Measurements from ENCODE around the gene TLK1. TPM values are rescaled to one million over a fixed set of nuclear protein-coding genes. Genes with fewer than 3 reads are reported as not detected.

TLK1 gene
- total RNA-seq, 2 donors from 2014 or later = 50.5 to 95.8 TPM

DNA sequence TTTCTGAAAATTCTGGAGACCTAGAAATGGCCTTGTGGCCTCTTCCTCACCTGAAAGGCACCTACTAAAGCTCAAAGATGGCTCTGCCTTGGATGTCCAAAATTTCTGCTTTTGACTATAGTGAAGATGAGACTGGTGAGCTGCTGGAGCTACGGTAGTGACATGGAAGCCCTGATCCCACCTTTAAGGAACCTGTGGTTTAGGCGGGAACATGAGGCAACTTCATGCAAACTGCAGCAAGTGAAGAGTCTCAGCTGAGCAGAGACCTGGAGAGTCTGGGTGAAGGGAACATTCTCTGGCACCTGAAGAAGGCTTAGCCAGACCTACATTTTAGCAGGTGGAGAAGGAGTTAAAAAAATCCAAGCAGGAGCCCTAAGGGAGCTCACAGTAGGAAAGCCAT is 191.7 kb downstream of the TLK1 start:
- H3K4me1 ChIP-seq (replicated peaks) = no peaks in the 10 kb centered on the region
- 82% methylated on average over 2 of the region's 2 CpGs for WGBS
- H3K9me3 ChIP-seq = no peaks in the 10 kb centered on the region
- no peaks in the 10 kb centered on the region for H3K27me3 ChIP-seq (replicated peaks; ENCODE audit: insufficient read depth)
- TF ChIP-seq, protein P1, sequence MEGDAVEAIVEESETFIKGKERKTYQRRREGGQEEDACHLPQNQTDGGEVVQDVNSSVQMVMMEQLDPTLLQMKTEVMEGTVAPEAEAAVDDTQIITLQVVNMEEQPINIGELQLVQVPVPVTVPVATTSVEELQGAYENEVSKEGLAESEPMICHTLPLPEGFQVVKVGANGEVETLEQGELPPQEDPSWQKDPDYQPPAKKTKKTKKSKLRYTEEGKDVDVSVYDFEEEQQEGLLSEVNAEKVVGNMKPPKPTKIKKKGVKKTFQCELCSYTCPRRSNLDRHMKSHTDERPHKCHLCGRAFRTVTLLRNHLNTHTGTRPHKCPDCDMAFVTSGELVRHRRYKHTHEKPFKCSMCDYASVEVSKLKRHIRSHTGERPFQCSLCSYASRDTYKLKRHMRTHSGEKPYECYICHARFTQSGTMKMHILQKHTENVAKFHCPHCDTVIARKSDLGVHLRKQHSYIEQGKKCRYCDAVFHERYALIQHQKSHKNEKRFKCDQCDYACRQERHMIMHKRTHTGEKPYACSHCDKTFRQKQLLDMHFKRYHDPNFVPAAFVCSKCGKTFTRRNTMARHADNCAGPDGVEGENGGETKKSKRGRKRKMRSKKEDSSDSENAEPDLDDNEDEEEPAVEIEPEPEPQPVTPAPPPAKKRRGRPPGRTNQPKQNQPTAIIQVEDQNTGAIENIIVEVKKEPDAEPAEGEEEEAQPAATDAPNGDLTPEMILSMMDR (IDR thresholded peaks at IDR 0.05) = no peak
- no peak for TF ChIP-seq POLR2A (IDR thresholded peaks at IDR 0.05)
- no peak for TF ChIP-seq POLR2AphosphoS5 (IDR thresholded peaks at IDR 0.05)
- no peak for DNase-seq (ENCODE audit: low spot score)
- H3K27ac ChIP-seq = no peak overlapping the region
- H3K4me3 ChIP-seq = no peak overlapping the region
- peaks cover 6% of the 10 kb centered on the region in 2 donors for H3K36me3 ChIP-seq
- intact Hi-C loops (cut with DNase I) = no loop called here

DNA sequence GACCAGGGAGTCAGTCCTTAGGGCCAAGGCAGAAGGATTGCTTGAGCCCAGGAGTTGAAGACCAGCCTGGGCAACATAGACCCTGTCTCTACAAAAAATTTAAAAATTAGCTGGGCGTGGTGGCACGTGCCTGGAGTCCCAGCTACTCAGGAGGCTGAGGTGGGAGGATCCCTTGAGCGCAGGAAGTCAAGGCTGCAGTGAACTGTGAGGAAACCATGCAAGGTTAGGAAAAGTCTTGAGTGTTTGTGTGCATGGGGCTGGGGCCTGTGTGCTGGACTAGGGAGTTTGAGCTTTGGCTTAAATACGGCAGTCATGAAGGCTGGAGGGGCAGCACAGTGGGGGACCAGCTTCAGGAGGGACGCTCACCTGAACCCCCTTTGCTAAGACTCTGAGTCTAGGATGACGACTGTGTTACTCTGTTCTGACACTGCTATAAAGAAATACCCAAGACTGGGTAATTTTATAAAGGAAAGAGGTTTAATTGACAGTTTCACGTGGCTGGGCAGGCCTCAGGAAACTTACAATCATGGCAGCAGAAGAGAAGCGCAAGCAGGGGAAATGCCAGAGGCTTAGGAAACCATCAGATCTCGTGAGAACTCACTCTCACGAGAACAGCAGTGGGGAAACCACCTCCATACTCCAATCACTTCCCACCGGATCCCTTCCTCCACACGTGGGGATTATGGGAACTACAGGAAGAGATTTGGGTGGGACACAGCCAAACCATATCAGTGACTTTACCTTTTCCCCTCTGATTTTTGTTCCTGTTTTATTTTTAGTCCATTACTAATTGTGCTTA is 192.3 kb downstream of the TLK1 start:
- no peaks in the 10 kb centered on the region for H3K27me3 ChIP-seq (replicated peaks; ENCODE audit: insufficient read depth)
- no peak overlapping the region for H3K4me3 ChIP-seq
- no peaks in the 10 kb centered on the region for H3K4me1 ChIP-seq (replicated peaks)
- TF ChIP-seq POLR2A (IDR thresholded peaks at IDR 0.05) (no peak), POLR2AphosphoS5 (IDR thresholded peaks at IDR 0.05) (no peak)
- TF ChIP-seq, protein P1 (IDR thresholded peaks at IDR 0.05) = no peak
- intact Hi-C loops (cut with DNase I) = no loop called here
- WGBS = 76% methylated on average over 12 of the region's 12 CpGs
- DNase-seq (ENCODE audit: low spot score) = no peak
- no peaks in the 10 kb centered on the region for H3K9me3 ChIP-seq
- H3K36me3 ChIP-seq = peaks cover 6 to 11% of the 10 kb centered on the region in 2 donors
- H3K27ac ChIP-seq = no peak overlapping the region

DNA sequence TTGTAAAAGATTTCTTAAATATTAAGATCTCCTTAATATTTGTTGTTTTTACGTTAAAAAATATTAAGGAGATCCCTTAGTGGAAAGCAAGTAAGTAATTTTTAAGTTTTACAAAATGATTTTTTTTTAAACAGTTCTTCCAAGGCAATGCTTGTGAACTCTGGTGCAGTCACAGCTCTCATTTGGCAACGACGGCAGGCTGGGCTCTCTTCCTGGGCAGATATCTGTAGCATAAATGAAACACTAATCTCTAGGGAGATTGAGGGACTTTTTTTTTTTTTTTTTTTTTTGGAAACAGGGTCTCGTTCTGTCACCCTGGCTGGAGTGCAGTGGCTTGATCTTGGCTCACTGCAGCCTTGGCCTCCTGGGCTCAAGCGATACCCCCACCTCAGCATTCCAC is 193.1 kb downstream of the TLK1 start:
- no peak for DNase-seq (ENCODE audit: low spot score)
- intact Hi-C loops (cut with DNase I) = no loop called here
- H3K9me3 ChIP-seq = no peaks in the 10 kb centered on the region
- peaks cover 6 to 11% of the 10 kb centered on the region in 2 donors for H3K36me3 ChIP-seq
- TF ChIP-seq, protein P1 (IDR thresholded peaks at IDR 0.05) = no peak
- no peak for TF ChIP-seq POLR2AphosphoS5 (IDR thresholded peaks at IDR 0.05)
- H3K4me3 ChIP-seq = no peak overlapping the region
- 84% methylated on average over 5 of the region's 5 CpGs for WGBS
- no peak overlapping the region for H3K27ac ChIP-seq
- no peaks in the 10 kb centered on the region for H3K27me3 ChIP-seq (replicated peaks; ENCODE audit: insufficient read depth)
- no peaks in the 10 kb centered on the region for H3K4me1 ChIP-seq (replicated peaks)

DNA sequence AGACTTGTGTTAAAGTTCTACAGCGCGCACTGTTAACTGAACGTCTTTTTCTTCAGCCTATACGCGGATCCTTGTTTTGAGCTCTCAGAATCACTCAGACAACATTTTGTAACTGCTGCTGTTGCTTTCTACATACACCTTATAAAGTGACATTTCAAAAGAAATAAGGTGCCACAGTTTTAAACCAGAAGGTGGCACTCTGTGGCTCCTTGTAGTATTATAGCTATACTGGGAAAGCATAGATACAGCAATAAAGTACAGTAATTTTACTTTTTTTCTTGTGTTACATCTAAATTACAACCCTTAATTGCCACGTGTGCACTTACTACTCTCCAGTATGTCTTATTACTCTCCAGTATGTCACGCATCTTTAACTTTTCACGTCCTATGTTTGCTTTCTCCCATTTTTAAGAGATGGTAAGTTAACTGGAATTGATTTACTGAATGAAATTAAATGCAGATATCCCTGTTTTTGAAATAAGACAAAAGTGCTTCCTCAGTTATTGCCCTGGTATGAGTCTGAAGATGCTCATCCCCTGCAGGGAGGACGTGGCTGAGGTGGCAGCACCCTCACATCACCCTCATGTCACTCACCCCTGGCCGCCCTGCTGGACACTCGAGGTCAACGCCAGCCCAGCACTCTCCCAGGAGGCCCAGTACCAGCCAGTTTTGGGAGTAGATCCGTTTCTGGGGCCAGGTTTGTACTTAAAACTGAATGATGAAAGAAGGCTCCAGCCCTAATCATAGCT is 193.9 kb downstream of the TLK1 start:
- intact Hi-C loops (cut with DNase I) = no loop called here
- TF ChIP-seq POLR2AphosphoS5 (IDR thresholded peaks at IDR 0.05) = no peak
- no peaks in the 10 kb centered on the region for H3K4me1 ChIP-seq (replicated peaks)
- H3K27ac ChIP-seq = no peak overlapping the region
- no peak for DNase-seq (ENCODE audit: low spot score)
- 82% methylated on average over 13 of the region's 13 CpGs for WGBS
- no peaks in the 10 kb centered on the region for H3K9me3 ChIP-seq
- peaks cover 6 to 11% of the 10 kb centered on the region in 2 donors for H3K36me3 ChIP-seq
- no peak overlapping the region for H3K4me3 ChIP-seq
- H3K27me3 ChIP-seq (replicated peaks; ENCODE audit: insufficient read depth) = no peaks in the 10 kb centered on the region

DNA sequence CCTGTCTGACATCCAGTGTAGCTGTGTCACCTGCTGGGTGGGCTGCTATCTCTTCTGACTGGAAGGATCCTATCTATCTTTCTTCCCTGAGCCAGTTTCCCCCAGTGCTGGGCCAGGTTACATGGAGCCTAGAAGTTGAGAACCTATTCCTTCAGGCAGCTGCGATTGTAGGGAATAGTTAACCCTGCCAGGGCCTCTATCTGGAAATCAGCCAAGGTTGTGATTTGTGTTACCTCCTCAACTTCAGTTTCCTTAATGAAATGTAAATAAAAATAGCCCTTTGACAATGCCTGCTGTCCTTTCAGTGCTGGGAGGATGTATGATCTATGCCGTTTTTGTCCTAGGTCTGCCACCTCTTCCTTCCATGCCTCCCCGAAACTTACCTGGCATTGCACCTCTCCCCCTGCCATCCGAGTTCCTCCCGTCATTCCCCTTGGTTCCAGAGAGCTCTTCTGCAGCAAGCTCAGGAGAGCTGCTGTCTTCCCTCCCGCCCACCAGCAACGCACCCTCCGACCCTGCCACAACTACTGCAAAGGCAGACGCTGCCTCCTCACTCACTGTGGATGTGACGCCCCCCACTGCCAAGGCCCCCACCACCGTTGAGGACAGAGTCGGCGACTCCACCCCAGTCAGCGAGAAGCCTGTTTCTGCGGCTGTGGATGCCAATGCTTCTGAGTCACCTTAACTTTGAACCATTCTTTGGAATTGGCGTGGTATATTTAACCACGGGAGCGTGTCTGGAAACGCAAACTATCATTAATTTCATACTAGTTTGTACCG is 195.1 kb downstream of the TLK1 start:
- intact Hi-C loops (cut with DNase I) = no loop called here
- TF ChIP-seq, protein P1 (IDR thresholded peaks at IDR 0.05) = no peak
- no peak for TF ChIP-seq POLR2AphosphoS5 (IDR thresholded peaks at IDR 0.05)
- TF ChIP-seq POLR2A (IDR thresholded peaks at IDR 0.05) = no peak
- no peak for DNase-seq (ENCODE audit: low spot score)
- peaks cover 6 to 11% of the 10 kb centered on the region in 2 donors for H3K36me3 ChIP-seq
- no peaks in the 10 kb centered on the region for H3K27me3 ChIP-seq (replicated peaks; ENCODE audit: insufficient read depth)
- 69% methylated on average over 20 of the region's 20 CpGs for WGBS
- no peak overlapping the region for H3K4me3 ChIP-seq
- H3K27ac ChIP-seq = no peak overlapping the region
- H3K4me1 ChIP-seq (replicated peaks) = no peaks in the 10 kb centered on the region
- no peaks in the 10 kb centered on the region for H3K9me3 ChIP-seq
